T-helper 22 cell (primary cell): ENCODE data around the gene HNRNPA0.

Experiments
- DNase-seq: peaks from one replicate; pipeline ENCODE4 v3.0.0-alpha.2; 2020; ENCODE audit warnings: low read depth

HNRNPA0 gene

DNA sequence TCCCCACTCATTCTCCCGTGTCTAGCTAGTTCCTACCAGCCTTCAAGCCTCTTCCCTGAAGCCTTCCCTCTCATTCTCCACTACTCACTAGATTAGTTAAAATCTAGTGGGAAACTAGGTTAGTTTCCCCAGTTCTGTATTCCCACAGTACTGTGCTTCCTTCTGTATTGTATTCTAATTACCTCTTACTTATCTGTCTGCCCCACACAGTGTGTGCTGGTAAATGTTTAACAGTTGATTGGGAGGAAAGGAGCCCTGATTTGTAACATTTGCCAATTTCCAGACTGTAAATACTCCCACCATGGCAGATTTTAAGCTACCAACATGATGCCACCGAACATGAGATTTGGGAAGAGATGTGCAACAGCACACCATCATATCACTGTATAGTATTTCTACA is 26.5 kb downstream of the HNRNPA0 start:
- DNase-seq: no peak

DNA sequence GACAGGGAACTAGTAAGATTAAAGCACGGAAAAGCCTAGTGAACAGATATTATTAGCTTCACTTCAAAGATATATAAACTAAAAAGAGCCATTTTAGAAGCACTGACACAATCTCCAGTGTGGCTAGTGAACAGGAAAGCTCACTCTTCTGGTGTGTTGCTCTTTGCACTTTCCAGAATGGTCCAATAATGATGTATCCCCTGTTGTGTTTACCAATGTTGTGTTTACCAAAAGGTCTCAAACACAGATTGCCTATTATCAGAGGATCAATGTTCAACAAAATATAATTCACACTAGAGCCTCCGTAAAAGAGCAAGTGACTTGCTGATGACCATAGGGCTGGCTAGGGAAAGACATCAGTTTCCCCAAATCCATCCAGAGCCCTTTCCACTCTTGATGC is 29.9 kb downstream of the HNRNPA0 start:
- DNase-seq: no peak

DNA sequence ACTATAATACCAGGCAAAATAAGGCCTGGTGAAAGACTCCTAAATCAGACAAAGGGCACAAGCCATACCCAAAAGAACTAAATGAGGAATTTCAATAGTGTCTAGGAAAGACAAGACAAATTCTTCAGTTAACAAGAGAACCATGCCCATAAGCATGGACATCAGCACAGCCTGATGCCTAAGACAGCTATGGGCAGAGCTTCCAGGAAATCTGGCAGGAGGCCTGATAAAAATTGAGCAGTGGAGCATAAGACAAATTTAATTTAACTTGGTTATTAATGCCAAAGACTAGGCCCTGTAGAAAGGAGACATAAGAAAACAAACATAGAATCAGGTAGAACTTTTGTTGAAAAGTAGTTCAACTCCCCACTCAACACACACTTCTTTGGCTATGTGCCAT is 35.6 kb downstream of the HNRNPA0 start:
- no peak for DNase-seq

- DNase-seq: no peak
Measured at GRCh38 chr5:137716337-137716736, 37.8 kb downstream of the HNRNPA0 start.

- DNase-seq: no peak
Measured at GRCh38 chr5:137715456-137715855, 38.7 kb downstream of the HNRNPA0 start.

- no peak for DNase-seq
Measured at GRCh38 chr5:137714946-137715345, 39.2 kb downstream of the HNRNPA0 start.

DNA sequence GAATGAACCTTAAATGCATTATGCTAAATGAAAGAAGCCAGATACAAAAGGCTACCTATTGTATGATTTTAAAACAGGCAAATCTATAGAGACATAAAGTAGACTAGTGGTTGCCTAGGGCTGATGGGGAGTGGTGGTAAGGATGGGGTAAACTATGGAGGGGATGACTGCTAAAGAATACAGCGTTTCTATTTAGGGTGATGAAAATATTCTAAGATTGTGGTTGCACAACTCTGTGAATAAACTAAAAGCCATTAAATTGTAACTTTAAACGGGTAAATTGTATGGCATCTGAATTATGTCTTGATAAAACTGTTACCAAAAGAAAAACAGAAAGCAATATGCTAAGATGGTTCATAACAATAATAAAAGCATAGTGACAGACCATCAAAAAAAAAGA is 39.7 kb downstream of the HNRNPA0 start:
- DNase-seq: no peak

GRCh38 chr5:137712139-137712667 is 42.0 kb downstream of the HNRNPA0 start:
- no peak for DNase-seq

- DNase-seq: no peak
Measured at GRCh38 chr5:137710086-137710485, 44.1 kb downstream of the HNRNPA0 start.

DNA sequence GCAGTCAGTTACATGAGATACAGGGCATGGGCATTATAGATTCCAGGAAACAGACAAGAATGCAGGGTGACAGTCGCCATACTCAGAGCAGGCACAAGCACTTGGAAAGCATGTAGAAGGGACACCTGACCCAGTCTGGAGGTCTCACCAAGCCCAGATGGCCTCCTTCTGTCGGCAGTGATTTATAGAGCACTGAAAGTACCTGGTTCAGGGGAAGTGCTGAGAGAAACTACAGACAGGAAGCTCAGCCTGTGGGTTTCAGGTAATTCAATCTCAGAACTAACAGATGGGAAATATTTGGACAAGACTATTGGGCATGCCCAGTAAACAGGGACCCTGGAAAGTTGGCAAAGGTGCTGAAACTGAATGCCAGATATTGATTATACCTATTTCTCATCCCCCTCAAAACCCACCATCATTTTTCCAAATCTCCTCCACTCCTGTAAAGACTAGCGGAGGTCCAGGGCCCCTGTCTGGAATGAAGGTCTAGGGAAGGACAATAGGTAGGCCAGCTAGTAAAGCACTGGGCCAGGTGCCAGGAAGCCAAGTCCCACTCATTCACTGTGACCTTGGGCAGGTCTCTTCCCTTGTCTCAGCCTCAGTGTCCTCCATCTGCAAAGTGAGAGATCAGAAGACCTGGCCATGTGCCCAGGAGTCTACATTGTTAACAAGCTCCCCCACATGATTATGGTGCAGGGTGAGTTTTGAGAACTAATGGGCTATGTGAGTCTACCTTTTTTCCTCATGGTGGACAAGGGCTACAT is 45.2 kb downstream of the HNRNPA0 start:
- DNase-seq: no peak

- DNase-seq: no peak
Measured at GRCh38 chr5:137708062-137708461, 46.1 kb downstream of the HNRNPA0 start.

- no peak for DNase-seq
Measured at GRCh38 chr5:137706841-137707240, 47.3 kb downstream of the HNRNPA0 start.

DNA sequence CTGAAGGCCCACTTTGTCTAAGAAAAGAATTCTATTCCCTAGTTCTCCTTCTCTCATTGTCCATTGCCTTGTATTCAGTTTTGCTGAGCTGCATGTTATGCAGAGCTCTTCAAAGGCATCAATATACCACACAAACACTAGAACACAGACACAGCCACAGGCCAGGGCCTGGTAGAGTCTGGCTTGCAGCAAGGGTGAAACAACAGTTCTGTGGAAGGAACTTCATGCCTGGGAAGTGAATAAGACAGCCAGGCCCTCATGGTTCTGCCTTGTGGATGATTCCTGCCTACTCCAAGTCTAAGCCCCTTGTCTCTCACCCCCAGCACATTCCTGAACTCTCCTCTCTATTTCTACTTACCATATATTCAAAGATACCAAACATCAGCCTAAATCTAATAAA is 49.1 kb downstream of the HNRNPA0 start:
- DNase-seq: no peak

- no peak for DNase-seq
Measured at GRCh38 chr5:137703565-137703964, 50.6 kb downstream of the HNRNPA0 start.

GRCh38 chr5:137700282-137700680 is 53.9 kb downstream of the HNRNPA0 start:
- no peak for DNase-seq

- no peak for DNase-seq
Measured at GRCh38 chr5:137699336-137700281, 54.6 kb downstream of the HNRNPA0 start.

- no peak for DNase-seq
Measured at GRCh38 chr5:137696481-137696880, 57.7 kb downstream of the HNRNPA0 start.

- no peak for DNase-seq
Measured at GRCh38 chr5:137695651-137696428, 58.3 kb downstream of the HNRNPA0 start.
